SK-N-SH treated with all-trans-retinoic acid at 6 μM for 48 hours (cell line): ENCODE data around the gene CSK.

Experiments
- ATAC-seq: fragments of 200-7000 bp; cut with Tn5 transposase; 3 replicates; pipeline ENCODE4 v1.9.1; 2020; ENCODE audit warnings: mild to moderate bottlenecking, moderate library complexity
- ARNTL ChIP-seq: fragments of 450-650 bp; formaldehyde crosslinking; IDR thresholded peaks from 2 replicates; pipeline ENCODE4 v1.5.0; 2020; ENCODE audit warnings: low read depth, mild to moderate bottlenecking, moderate library complexity, borderline replicate concordance
- CSDC2 ChIP-seq: fragments of 250-450 bp; sonication (Bioruptor Pico); IDR thresholded peaks from 2 replicates; pipeline ENCODE4 v1.5.0; 2020; ENCODE audit warnings: mild to moderate bottlenecking, moderate library complexity
- CSRNP3 ChIP-seq: fragments of 250-450 bp; sonication (Bioruptor Pico); IDR thresholded peaks from 2 replicates; pipeline ENCODE4 v1.5.1; 2021; ENCODE audit warnings: mild to moderate bottlenecking, moderate library complexity
- ESRRG ChIP-seq: fragments of 250-450 bp; sonication (Bioruptor Pico); IDR thresholded peaks from 2 replicates; pipeline ENCODE4 v1.6.1; 2021; ENCODE audit warnings: mild to moderate bottlenecking
- GLIS3 ChIP-seq: fragments of 250-450 bp; sonication (Bioruptor Pico); IDR thresholded peaks from 2 replicates; pipeline ENCODE4 v1.5.0; 2020; ENCODE audit warnings: mild to moderate bottlenecking, moderate library complexity
- OSR1 ChIP-seq: fragments of 250-450 bp; sonication (Bioruptor Pico); IDR thresholded peaks from 2 replicates; pipeline ENCODE4 v1.8.0; 2022; ENCODE audit warnings: moderate library complexity, mild to moderate bottlenecking, inconsistent platforms
- RARB ChIP-seq: fragments of 250-450 bp; sonication (Bioruptor Pico); IDR thresholded peaks from 2 replicates; pipeline ENCODE4 v1.8.0; 2021; ENCODE audit warnings: mild to moderate bottlenecking, moderate library complexity
- SNAI2 ChIP-seq: fragments of 250-450 bp; sonication (Bioruptor Pico); IDR thresholded peaks from 2 replicates; pipeline ENCODE4 v1.5.0; 2020; ENCODE audit warnings: mild to moderate bottlenecking, moderate library complexity
- TCF4 ChIP-seq: fragments of 250-450 bp; sonication (Bioruptor Pico); IDR thresholded peaks from 2 replicates; pipeline ENCODE4 v1.8.0; 2021; ENCODE audit warnings: mild to moderate bottlenecking, moderate library complexity, borderline replicate concordance
- TOX ChIP-seq: fragments of 250-450 bp; sonication (Bioruptor Pico); IDR thresholded peaks from 2 replicates; pipeline ENCODE4 v1.8.0; 2021; ENCODE audit warnings: mild to moderate bottlenecking, moderate library complexity, borderline replicate concordance
- ZC3H10 ChIP-seq: fragments of 250-450 bp; sonication (Bioruptor Pico); IDR thresholded peaks from 2 replicates; pipeline ENCODE4 v1.5.1; 2021; ENCODE audit warnings: mild to moderate bottlenecking, moderate library complexity
- ZNF565 ChIP-seq: fragments of 450-650 bp; formaldehyde crosslinking; conservative IDR thresholded peaks from 2 replicates; pipeline ENCODE4 v1.5.0; 2020; ENCODE audit warnings: low read depth, mild to moderate bottlenecking, moderate library complexity
- ZNF8 ChIP-seq: fragments of 450-650 bp; formaldehyde crosslinking; IDR thresholded peaks from 2 replicates; pipeline ENCODE4 v1.5.0; 2020; ENCODE audit warnings: mild to moderate bottlenecking, moderate library complexity
- TF ChIP-seq, protein P1 (sequence below): fragments of 250-450 bp; sonication (Bioruptor Pico); IDR thresholded peaks from 2 replicates; pipeline ENCODE4 v1.8.0; 2020; ENCODE audit warnings: mild to moderate bottlenecking, moderate library complexity, borderline replicate concordance

CSK gene

GRCh38 chr15:74830868-74831267 is 49.0 kb downstream of the CSK start:
- no peak for ATAC-seq
- no peak for TF ChIP-seq TOX
- TF ChIP-seq OSR1 (CRISPR knock-in tag), result no peak
- TF ChIP-seq TCF4 (CRISPR knock-in tag), result no peak
- TF ChIP-seq, protein P1, sequence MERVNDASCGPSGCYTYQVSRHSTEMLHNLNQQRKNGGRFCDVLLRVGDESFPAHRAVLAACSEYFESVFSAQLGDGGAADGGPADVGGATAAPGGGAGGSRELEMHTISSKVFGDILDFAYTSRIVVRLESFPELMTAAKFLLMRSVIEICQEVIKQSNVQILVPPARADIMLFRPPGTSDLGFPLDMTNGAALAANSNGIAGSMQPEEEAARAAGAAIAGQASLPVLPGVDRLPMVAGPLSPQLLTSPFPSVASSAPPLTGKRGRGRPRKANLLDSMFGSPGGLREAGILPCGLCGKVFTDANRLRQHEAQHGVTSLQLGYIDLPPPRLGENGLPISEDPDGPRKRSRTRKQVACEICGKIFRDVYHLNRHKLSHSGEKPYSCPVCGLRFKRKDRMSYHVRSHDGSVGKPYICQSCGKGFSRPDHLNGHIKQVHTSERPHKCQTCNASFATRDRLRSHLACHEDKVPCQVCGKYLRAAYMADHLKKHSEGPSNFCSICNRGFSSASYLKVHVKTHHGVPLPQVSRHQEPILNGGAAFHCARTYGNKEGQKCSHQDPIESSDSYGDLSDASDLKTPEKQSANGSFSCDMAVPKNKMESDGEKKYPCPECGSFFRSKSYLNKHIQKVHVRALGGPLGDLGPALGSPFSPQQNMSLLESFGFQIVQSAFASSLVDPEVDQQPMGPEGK, result no peak
- no peak for TF ChIP-seq RARB (CRISPR knock-in tag)
- TF ChIP-seq ZNF8, result no peak
- no peak for TF ChIP-seq SNAI2
- no peak for TF ChIP-seq GLIS3 (CRISPR knock-in tag)
- TF ChIP-seq, all 23 proteins: peak for 0

DNA sequence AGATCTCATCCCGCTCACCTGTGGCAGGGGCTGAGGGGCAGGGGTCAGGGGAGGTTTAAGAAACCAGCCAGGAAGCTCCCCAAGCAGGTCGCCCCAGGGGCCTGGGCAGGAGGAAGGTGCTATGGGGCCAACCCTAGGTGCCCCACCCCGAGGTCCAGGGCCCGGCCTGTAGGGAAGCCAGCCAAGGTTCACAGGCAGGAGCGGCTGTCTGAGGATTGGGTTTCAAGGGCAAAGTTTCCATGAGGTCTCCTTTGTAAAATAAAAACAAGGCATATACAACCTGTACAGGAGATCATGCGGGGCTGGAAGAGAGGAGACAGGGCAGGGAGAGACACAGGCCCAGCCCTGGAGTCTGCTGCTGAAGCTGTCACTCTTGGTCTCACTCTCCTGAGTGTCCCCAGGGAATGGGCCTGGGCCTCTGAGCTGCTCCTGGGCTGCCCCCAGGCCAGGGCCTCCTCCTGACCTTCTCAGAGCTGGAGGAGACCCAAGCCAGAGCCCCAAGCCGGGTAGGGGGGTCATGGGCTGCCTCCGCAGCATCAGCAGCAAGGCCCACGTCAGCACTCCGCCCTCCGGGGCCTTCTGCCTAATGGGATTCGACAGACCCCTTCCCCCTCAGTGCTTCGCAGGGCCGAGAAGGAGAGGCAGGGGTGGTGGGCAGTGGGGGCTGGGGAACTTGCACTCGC is 50.1 kb downstream of the CSK start:
- no peak for ATAC-seq
- TF ChIP-seq, protein P1, result no peak
- no peak for TF ChIP-seq OSR1 (CRISPR knock-in tag)
- no peak for TF ChIP-seq ZC3H10 (CRISPR knock-in tag)
- TF ChIP-seq ARNTL (CRISPR knock-in tag), result no peak
- TF ChIP-seq, all 23 proteins: peak for 0

DNA sequence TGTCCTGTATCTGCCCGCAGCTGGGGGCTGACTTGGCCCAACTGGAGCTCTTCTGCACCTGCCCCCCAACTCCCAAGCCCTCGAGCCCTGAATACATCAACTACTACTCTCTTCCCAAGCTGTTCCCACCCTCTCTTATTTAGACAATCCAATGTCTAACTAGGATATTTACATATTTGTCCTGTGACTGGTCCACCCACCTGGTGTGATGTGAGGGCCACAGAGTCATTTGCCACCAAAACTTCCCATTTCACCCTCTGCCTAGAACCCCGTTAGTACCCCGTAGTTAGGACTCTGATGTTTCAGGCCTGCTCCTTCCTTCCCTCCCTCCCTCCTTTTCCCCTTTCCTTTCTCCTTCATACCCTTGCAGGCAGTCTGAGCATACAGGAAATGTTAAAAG is 50.9 kb downstream of the CSK start:
- TF ChIP-seq ESRRG (CRISPR knock-in tag) (no peak), SNAI2 (no peak), CSRNP3 (no peak), ZNF565 (CRISPR knock-in tag) (no peak), ZC3H10 (CRISPR knock-in tag) (no peak)
- TF ChIP-seq, all 23 proteins: peak for 0
- no peak for ATAC-seq

DNA sequence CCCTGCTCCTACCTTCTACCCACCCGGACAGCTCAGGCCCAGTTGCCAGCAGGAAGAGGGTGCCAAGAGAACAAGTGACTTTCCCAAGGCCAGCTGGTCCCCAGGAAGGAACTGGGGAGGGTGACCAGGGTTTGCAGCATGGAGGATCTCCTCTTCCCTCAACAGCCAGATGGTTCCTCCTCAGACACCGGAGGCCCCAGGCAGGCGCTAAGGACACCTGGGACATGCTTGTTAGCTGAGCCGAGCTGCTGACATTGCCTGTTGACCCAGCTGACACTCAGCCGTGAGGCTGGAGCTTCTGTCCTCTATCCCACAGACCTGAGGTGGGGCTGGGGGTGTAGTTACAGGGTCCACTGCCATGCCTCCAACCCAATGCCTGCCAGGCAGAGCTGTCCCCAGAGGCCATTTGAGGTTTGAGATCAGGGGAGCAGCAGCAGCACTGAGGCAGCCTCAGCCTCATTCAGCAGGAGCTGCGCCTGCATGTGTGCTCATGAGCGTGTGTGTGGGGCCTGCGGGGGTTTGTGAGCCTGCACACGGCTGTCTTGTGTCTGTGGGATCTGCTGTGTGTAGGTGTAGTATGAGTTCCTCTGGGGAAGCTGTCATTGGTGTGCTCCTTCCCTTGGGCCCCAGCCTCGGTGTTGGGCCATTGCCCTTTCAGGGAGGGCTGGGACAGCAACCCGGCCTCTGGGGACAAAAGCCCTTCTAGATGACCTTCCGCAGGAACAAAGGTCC is 51.7 kb downstream of the CSK start:
- no peak for TF ChIP-seq ARNTL (CRISPR knock-in tag)
- TF ChIP-seq CSDC2 (CRISPR knock-in tag), result no peak
- TF ChIP-seq, protein P1, result no peak
- no peak for TF ChIP-seq OSR1 (CRISPR knock-in tag)
- ATAC-seq, result no peak

DNA sequence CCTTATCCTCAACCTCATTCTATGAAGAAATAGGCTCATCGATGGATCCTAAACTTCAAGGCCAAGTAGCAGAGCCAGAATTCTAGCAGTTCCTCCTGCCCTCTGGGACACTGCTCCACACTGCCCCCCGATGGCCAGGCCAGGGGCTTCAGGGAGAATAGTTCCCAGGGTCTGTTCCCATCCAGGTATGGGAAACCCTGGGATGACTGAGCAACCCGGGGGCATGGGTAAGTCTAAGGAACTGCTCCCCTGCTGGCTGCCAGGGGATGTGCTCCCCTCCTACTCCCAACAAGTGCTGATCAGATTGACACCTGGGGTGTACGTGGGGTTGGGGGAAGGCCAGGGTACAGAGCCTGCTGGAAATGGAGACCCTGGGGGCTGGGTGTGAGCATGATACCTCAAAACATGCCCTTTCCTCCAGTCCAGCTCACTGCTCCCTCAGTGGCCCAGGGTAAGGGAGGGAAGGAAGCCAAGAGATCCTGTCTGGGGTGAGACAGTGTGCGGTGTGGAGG is 53.5 kb downstream of the CSK start:
- no peak for TF ChIP-seq CSRNP3
- ATAC-seq, result peak; percentile 85
